Right forelimb (tissue), 1 donor: Measurements from ENCODE around the gene YARS1.

Experiments
- DNase-seq: peaks from one replicate; pipeline ENCODE4 v3.0.0-alpha.2; 2018

YARS1 gene

GRCh38 chr1:32741413-32742198 is 75.6 kb downstream of the YARS1 start:
- DNase-seq = no peak

GRCh38 chr1:32741059-32741412 is 76.1 kb downstream of the YARS1 start:
- DNase-seq = no peak

GRCh38 chr1:32736812-32737791 is 80.1 kb downstream of the YARS1 start:
- DNase-seq = no peak

- DNase-seq = peak; percentile 70
Measured at GRCh38 chr1:32733582-32734321, 83.4 kb downstream of the YARS1 start.

- no peak for DNase-seq
Measured at GRCh38 chr1:32729254-32730046, 87.7 kb downstream of the YARS1 start.

- DNase-seq = no peak
Measured at GRCh38 chr1:32728413-32729077, 88.6 kb downstream of the YARS1 start.

- no peak for DNase-seq
Measured at GRCh38 chr1:32727876-32728275, 89.3 kb downstream of the YARS1 start.

GRCh38 chr1:32725615-32725982 is 91.6 kb downstream of the YARS1 start:
- no peak for DNase-seq
